Measurements from ENCODE around the gene ADAMTS2.

DNA sequence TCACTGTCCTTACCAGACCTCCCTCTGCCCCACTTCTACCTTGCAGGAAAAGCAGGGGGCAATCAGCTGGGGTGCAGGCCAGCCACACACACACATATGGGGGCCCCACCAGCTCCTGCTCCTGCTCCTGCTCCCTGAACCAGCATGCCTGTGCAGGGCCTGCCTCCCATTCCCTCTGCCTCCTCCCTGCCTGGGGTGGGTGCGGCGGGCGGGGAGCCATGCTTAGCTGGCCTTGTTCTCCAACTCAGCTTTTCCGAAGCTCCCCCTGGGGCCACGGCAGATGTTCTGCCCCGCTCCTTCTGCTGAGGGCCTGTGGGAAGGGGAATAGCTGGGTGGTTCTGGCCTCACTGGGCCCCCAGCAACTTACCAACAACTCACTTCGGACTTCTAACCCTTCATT lies 195.2 kb downstream of the ADAMTS2 start:
- TF ChIP-seq, protein P1, sequence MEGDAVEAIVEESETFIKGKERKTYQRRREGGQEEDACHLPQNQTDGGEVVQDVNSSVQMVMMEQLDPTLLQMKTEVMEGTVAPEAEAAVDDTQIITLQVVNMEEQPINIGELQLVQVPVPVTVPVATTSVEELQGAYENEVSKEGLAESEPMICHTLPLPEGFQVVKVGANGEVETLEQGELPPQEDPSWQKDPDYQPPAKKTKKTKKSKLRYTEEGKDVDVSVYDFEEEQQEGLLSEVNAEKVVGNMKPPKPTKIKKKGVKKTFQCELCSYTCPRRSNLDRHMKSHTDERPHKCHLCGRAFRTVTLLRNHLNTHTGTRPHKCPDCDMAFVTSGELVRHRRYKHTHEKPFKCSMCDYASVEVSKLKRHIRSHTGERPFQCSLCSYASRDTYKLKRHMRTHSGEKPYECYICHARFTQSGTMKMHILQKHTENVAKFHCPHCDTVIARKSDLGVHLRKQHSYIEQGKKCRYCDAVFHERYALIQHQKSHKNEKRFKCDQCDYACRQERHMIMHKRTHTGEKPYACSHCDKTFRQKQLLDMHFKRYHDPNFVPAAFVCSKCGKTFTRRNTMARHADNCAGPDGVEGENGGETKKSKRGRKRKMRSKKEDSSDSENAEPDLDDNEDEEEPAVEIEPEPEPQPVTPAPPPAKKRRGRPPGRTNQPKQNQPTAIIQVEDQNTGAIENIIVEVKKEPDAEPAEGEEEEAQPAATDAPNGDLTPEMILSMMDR (IDR thresholded peaks at IDR 0.05), result no peak
- TF ChIP-seq POLR2A (IDR thresholded peaks at IDR 0.05), result no peak
